Osteoblast (primary cell): ENCODE results near the gene XYLT1. TPM values are rescaled to one million over a fixed set of nuclear protein-coding genes. Genes with fewer than 3 reads are reported as not detected.

ENCODE experiments used
- DNase-seq: peaks from one replicate; pipeline ENCODE4 v3.0.0; 2011; ENCODE audit warnings: low spot score, mixed read lengths; ENCODE audit not compliant: insufficient read length; ENCODE audit errors: missing footprints
- H2AFZ ChIP-seq: 2 replicates; pipeline ENCODE4 v1.6.0; 2011; ENCODE audit warnings: mild to moderate bottlenecking, low read length
- H3K27ac ChIP-seq: 2 replicates; pipeline ENCODE4 v1.5.1; 2011; ENCODE audit warnings: mild to moderate bottlenecking, low read depth, low read length, moderate library complexity
- H3K27me3 ChIP-seq: 2 replicates; pipeline ENCODE4 v1.6.0; 2012; ENCODE audit warnings: mild to moderate bottlenecking, control low read depth, inconsistent platforms, low read length, moderate library complexity; ENCODE audit not compliant: insufficient read depth
- H3K36me3 ChIP-seq: 2 replicates; pipeline ENCODE4 v1.5.1; 2011; ENCODE audit warnings: mild to moderate bottlenecking, low read length, control low read depth, moderate library complexity; ENCODE audit not compliant: insufficient read depth
- H3K4me1 ChIP-seq: 2 replicates; pipeline ENCODE4 v1.5.1; 2011; ENCODE audit warnings: mild to moderate bottlenecking, low read length, control low read depth, moderate library complexity; ENCODE audit not compliant: insufficient read depth
- H3K4me2 ChIP-seq: 2 replicates; pipeline ENCODE4 v1.6.0; 2011; ENCODE audit warnings: mild to moderate bottlenecking, low read length; ENCODE audit not compliant: insufficient read depth
- H3K4me3 ChIP-seq: fragments of 200-600 bp; sonication (generic); 3 replicates; pipeline ENCODE4 v1.5.1; 2012; ENCODE audit warnings: mild to moderate bottlenecking, low read length, inconsistent platforms; ENCODE audit not compliant: insufficient read depth
- H3K79me2 ChIP-seq: 2 replicates; pipeline ENCODE4 v1.6.0; 2012; ENCODE audit warnings: mild to moderate bottlenecking, low read length, control low read depth, inconsistent platforms; ENCODE audit not compliant: insufficient read depth
- H3K9me3 ChIP-seq: 2 replicates; pipeline ENCODE4 v1.5.1; 2011; ENCODE audit warnings: low read depth, low read length, control low read depth
- H4K20me1 ChIP-seq: 2 replicates; pipeline ENCODE4 v1.6.0; 2012; ENCODE audit warnings: mild to moderate bottlenecking, low read length, control low read depth; ENCODE audit not compliant: insufficient read depth
- small RNA-seq: library from RNA; depleted of rRNA; stranded (forward); fragments of <200 nt; gene quantifications from one replicate; pipeline ENCODE3, GENCODE V24; 2012
- total RNA-seq: library from RNA; depleted of rRNA; stranded (reverse); fragments of >200 nt; gene quantifications from 2 replicates; pipeline ENCODE4 v1.2.3, GENCODE V29; 2012
- TF ChIP-seq, protein P1 (sequence below): IDR thresholded peaks from 2 replicates; pipeline ENCODE4 v1.5.1; 2011; ENCODE audit warnings: mild to moderate bottlenecking, low read depth, low read length, moderate library complexity; ENCODE audit errors: extremely low read depth

Gene XYLT1
- total RNA-seq, 1 donor, result 43.4 TPM

DNA sequence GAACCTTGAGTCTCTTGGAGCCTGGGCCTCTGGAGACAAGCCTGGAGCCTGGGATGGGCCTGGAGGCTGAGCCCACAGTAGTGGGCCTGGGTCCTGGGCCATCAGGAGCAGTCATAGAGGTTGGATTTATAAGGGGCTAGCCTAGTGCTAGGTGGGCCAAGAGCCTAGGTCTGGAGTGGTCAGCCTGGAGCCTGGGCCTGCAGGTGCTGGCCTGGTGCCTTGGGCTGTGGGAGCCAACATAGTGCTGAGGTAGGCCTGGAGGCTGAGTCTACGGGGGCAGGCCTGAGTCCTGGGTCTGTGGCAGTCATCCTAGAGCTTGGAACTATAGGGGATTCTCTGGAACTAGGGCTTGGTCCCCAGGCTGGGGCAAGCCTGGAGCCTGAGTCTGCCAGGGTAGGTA, 414.1 kb downstream of the XYLT1 start:
- no peak for DNase-seq
- Histone ChIP-seq H3K27ac (no peak overlapping the region), H3K79me2 (no peaks in the 10 kb centered on the region), H3K9me3 (no peaks in the 10 kb centered on the region), H3K4me1 (no peaks in the 10 kb centered on the region), H3K4me3 (no peak overlapping the region), H3K36me3 (no peaks in the 10 kb centered on the region), H3K27me3 (no peaks in the 10 kb centered on the region), H3K4me2 (no peak overlapping the region), H4K20me1 (no peaks in the 10 kb centered on the region), H2AFZ (no peak overlapping the region)
- TF ChIP-seq, protein P1, sequence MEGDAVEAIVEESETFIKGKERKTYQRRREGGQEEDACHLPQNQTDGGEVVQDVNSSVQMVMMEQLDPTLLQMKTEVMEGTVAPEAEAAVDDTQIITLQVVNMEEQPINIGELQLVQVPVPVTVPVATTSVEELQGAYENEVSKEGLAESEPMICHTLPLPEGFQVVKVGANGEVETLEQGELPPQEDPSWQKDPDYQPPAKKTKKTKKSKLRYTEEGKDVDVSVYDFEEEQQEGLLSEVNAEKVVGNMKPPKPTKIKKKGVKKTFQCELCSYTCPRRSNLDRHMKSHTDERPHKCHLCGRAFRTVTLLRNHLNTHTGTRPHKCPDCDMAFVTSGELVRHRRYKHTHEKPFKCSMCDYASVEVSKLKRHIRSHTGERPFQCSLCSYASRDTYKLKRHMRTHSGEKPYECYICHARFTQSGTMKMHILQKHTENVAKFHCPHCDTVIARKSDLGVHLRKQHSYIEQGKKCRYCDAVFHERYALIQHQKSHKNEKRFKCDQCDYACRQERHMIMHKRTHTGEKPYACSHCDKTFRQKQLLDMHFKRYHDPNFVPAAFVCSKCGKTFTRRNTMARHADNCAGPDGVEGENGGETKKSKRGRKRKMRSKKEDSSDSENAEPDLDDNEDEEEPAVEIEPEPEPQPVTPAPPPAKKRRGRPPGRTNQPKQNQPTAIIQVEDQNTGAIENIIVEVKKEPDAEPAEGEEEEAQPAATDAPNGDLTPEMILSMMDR, result no peak

DNA sequence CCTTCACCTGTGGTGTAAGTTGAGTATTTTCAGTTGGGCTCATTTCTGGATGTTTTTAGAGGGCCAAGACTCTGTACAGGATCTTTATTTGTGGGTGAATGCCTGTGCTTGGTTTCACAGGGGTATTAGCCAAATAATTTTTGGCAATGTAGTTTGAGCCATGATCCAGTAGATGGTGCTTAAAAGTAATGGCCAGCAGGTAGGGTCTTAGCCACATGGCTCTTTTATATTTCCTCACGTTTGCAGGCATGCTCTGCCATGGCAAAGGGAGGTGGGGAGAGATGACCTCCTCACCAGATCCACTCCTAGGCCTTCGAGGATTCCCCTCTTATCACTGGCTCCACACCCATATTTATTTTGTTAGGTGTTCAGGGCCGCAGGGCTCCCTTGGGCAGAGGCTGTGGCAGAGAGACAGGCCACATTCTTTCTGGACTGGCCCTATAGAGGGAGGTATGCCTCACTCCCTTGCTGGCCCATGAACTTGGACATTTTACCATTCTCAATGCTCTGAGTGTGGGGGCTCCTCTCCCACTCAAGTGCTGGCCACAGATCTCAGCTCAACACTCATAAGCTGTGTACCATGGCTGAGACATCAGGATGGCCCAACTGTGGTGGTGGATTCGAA, 417.1 kb downstream of the XYLT1 start:
- Histone ChIP-seq H3K4me1 (no peaks in the 10 kb centered on the region), H3K9me3 (no peaks in the 10 kb centered on the region), H2AFZ (no peak overlapping the region), H4K20me1 (no peaks in the 10 kb centered on the region), H3K27me3 (no peaks in the 10 kb centered on the region), H3K27ac (no peak overlapping the region), H3K79me2 (no peaks in the 10 kb centered on the region), H3K4me2 (no peak overlapping the region), H3K36me3 (no peaks in the 10 kb centered on the region), H3K4me3 (no peak overlapping the region)
- TF ChIP-seq, protein P1, result no peak
- DNase-seq, result no peak

Small RNA genes within 50 kb of the gene (small RNA-seq; reads per million reads assigned to genes)
- gene AC109446.1, result not detected
